HepG2 (cell line): ENCODE results near the gene MXD1. TPM values are rescaled to one million over a fixed set of nuclear protein-coding genes. Genes with fewer than 3 reads are reported as not detected.

ENCODE experiments used
- AFF4 ChIP-seq: sonication (generic); formaldehyde crosslinking; IDR thresholded peaks from 2 replicates; pipeline ENCODE4 v1.4.0; 2020; ENCODE audit warnings: missing genetic modification reagents
- ATF4 ChIP-seq, 2 experiments: fragments of 450-650 bp in 1 of 2; sonication (generic) in 1 of 2; formaldehyde crosslinking; IDR thresholded peaks; 2 replicates each; pipeline versions ENCODE4 v1.5.0 to v1.8.0; 2020 to 2022; ENCODE audit warnings: mild to moderate bottlenecking in 1 of 2, missing genetic modification reagents in 1 of 2
- GFI1 ChIP-seq: sonication (generic); formaldehyde crosslinking; IDR thresholded peaks from 2 replicates; pipeline ENCODE4 v1.5.0; 2020; ENCODE audit warnings: missing genetic modification reagents, mild to moderate bottlenecking, borderline replicate concordance
- HBP1 ChIP-seq: IDR thresholded peaks from 2 replicates; pipeline ENCODE4 v1.6.1; 2016; ENCODE audit warnings: low read depth, control low read depth
- HIVEP1 ChIP-seq: sonication (generic); formaldehyde crosslinking; IDR thresholded peaks from 2 replicates; pipeline ENCODE4 v1.4.0; 2020; ENCODE audit warnings: mild to moderate bottlenecking, missing genetic modification reagents
- KDM5A ChIP-seq: fragments of 200-600 bp; sonication (generic); IDR thresholded peaks from 2 replicates; pipeline ENCODE4 v1.7.0; 2018; ENCODE audit warnings: antibody characterized with exemption, mild to moderate bottlenecking, low read length, borderline replicate concordance
- KDM6A ChIP-seq: IDR thresholded peaks from 2 replicates; pipeline ENCODE4 v1.6.1; 2016; ENCODE audit warnings: low read depth
- THYN1 ChIP-seq: sonication (generic); formaldehyde crosslinking; IDR thresholded peaks from 2 replicates; pipeline ENCODE4 v1.8.1; 2023; ENCODE audit warnings: low read depth, mild to moderate bottlenecking, moderate library complexity, missing genetic modification reagents, borderline replicate concordance
- TRIM24 ChIP-seq: sonication (generic); formaldehyde crosslinking; IDR thresholded peaks from 2 replicates; pipeline ENCODE4 v1.8.0; 2022; ENCODE audit warnings: mild to moderate bottlenecking, missing genetic modification reagents
- ZBTB21 ChIP-seq: sonication (generic); formaldehyde crosslinking; IDR thresholded peaks from 2 replicates; pipeline ENCODE4 v1.4.0; 2020; ENCODE audit warnings: missing genetic modification reagents
- ZNF33A ChIP-seq: sonication (generic); formaldehyde crosslinking; IDR thresholded peaks from 2 replicates; pipeline ENCODE4 v1.5.1; 2020; ENCODE audit warnings: missing genetic modification reagents, mild to moderate bottlenecking, moderate library complexity, borderline replicate concordance
- ZNF44 ChIP-seq: sonication (generic); formaldehyde crosslinking; IDR thresholded peaks from 2 replicates; pipeline ENCODE4 v1.5.1; 2020; ENCODE audit warnings: mild to moderate bottlenecking, missing genetic modification reagents
- ZNF580 ChIP-seq: IDR thresholded peaks from 2 replicates; pipeline ENCODE4 v1.6.1; 2016; ENCODE audit warnings: low read depth, borderline replicate concordance
- ZNF652 ChIP-seq: IDR thresholded peaks from 2 replicates; pipeline ENCODE4 v1.6.1; 2016; ENCODE audit warnings: low read depth, borderline replicate concordance
- ZNF740 ChIP-seq: sonication (generic); formaldehyde crosslinking; IDR thresholded peaks from 2 replicates; pipeline ENCODE4 v1.4.0; 2020; ENCODE audit warnings: missing genetic modification reagents
- ZNF777 ChIP-seq: sonication (generic); formaldehyde crosslinking; IDR thresholded peaks from 2 replicates; pipeline ENCODE4 v1.4.0; 2020; ENCODE audit warnings: missing genetic modification reagents
- ZNF788 ChIP-seq: sonication (generic); formaldehyde crosslinking; IDR thresholded peaks from 2 replicates; pipeline ENCODE4 v1.5.0; 2020; ENCODE audit warnings: mild to moderate bottlenecking, missing genetic modification reagents, borderline replicate concordance
- ZNF883 ChIP-seq: sonication (generic); formaldehyde crosslinking; IDR thresholded peaks from 2 replicates; pipeline ENCODE4 v1.5.1; 2020; ENCODE audit warnings: mild to moderate bottlenecking, missing genetic modification reagents; ENCODE audit errors: not compliant biosample characterization
- ZZZ3 ChIP-seq: sonication (generic); formaldehyde crosslinking; IDR thresholded peaks from 2 replicates; pipeline ENCODE4 v1.4.0; 2020; ENCODE audit warnings: missing genetic modification reagents, mild to moderate bottlenecking, borderline replicate concordance
- polyA plus RNA-seq, 8 experiments: library from polyadenylated mRNA; depleted of rRNA in 3 of 8; stranded (reverse) in 7 of 8; unstranded in 1 of 8; fragments of >200 nt; fragmentation: Illumina TruSeq in 4 of 8; extraction: Trizol in 4 of 8; gene quantifications; 2 replicates each; pipeline versions ENCODE4 v1.2.1 to v1.2.3, GENCODE V29; 2011 to 2016; ENCODE audit warnings: low read depth in 4 of 8, missing spikeins in 1 of 8, mixed read lengths in 1 of 8; ENCODE audit not compliant: insufficient read depth in 1 of 8
- total RNA-seq, 5 experiments: library from RNA; depleted of rRNA; stranded (reverse); fragments of >200 nt; fragmentation: Illumina TruSeq; extraction: Trizol; gene quantifications; 2 replicates each; pipeline ENCODE4 v1.2.3, GENCODE V29; 2016; ENCODE audit warnings: low read depth in 1 of 5

The MXD1 gene
- total and polyA plus RNA-seq, 2 of the 13 experiments (the other 11 are each of a cell fraction or from before 2014, with no cell fraction given), result 6.4 to 14.9 TPM

- TF ChIP-seq AFF4 (CRISPR knock-in tag), result peak; percentile 85; the same call in 1 of the 2 replicates
- peak; percentile 20; the same call in 1 of the 2 replicates for TF ChIP-seq ZNF33A (CRISPR knock-in tag)
- TF ChIP-seq ZBTB21 (CRISPR knock-in tag), result peak; percentile 63
- no peak for TF ChIP-seq TRIM24 (CRISPR knock-in tag)
- peak; percentile 98 for TF ChIP-seq ZNF580 (CRISPR knock-in tag)
- peak; percentile 43; the same call in 1 of the 2 replicates for TF ChIP-seq ZNF652 (CRISPR knock-in tag)
- TF ChIP-seq HIVEP1 (CRISPR knock-in tag), result peak; percentile 72; the same call in 1 of the 2 replicates
- TF ChIP-seq HBP1, result peak; percentile 98
- TF ChIP-seq ATF4 (CRISPR knock-in tag; IDR thresholded peaks at IDR 0.05), result no peak; a peak in 1 of 4 replicates
- TF ChIP-seq ZZZ3 (CRISPR knock-in tag), result no peak; the same call in 1 of the 2 replicates
- peak; percentile 93 for TF ChIP-seq ZNF788
- peak; percentile 47; the same call in 1 of the 2 replicates for TF ChIP-seq ZNF777 (CRISPR knock-in tag)
- TF ChIP-seq ZNF44 (CRISPR knock-in tag), result peak; percentile 90; the same call in 1 of the 2 replicates
- no peak for TF ChIP-seq KDM6A
- TF ChIP-seq GFI1 (CRISPR knock-in tag), result no peak
- TF ChIP-seq ZNF740, result peak; percentile 68; the same call in 1 of the 2 replicates
- peak; percentile 82 for TF ChIP-seq ZNF883 (CRISPR knock-in tag)
- no peak for TF ChIP-seq THYN1 (CRISPR knock-in tag)
- TF ChIP-seq KDM5A, result peak; percentile 99
Observed at GRCh38 chr2:69893684-69894551, 21.0 kb upstream of the MXD1 start, which contains the start of gene SNRNP27 (continued).
